ENCODE measurements around the gene RBMY1D.
"Not testable (repeated sequence)": the region's sequence is repeated elsewhere in the genome, so short reads cannot be mapped to it uniquely, and the experiment has no call there.

The RBMY1D gene

DNA sequence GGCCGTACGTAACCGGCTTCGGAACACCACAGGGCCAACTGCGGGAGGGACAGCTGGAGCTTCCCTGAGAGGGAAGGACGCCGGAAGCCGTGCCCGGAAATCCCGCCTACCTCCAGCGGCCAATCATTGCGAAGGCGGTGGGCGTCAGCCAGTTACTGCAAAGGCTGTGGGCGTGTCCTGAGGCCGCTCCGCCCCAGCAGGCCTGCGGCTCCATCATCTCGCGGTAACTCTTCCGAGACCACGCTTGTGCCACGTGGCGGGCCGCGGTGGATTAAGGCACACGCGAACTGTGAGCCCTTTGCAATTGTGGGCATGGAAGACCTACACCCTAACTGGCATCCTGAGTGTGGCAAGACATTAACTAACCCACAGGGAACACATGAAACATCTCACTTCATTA lies at the start of gene RBMY1D:
Gene RBMY1D, minus strand, starts transcription at position 101 of the 400 bp plus-strand sequence. CDS start 2,013 bp downstream, outside the sequence.
- DNase-seq = not testable (repeated sequence)

GRCh38 chrY:21917932-21918331 lies 23.6 kb upstream of the RBMY1D start, which contains the start of gene RBMY1E:
Gene RBMY1E (minus strand): TSS chrY:21918032. CDS start chrY:21916054, 1,978 bp downstream.
- DNase-seq = not testable (repeated sequence)

DNA sequence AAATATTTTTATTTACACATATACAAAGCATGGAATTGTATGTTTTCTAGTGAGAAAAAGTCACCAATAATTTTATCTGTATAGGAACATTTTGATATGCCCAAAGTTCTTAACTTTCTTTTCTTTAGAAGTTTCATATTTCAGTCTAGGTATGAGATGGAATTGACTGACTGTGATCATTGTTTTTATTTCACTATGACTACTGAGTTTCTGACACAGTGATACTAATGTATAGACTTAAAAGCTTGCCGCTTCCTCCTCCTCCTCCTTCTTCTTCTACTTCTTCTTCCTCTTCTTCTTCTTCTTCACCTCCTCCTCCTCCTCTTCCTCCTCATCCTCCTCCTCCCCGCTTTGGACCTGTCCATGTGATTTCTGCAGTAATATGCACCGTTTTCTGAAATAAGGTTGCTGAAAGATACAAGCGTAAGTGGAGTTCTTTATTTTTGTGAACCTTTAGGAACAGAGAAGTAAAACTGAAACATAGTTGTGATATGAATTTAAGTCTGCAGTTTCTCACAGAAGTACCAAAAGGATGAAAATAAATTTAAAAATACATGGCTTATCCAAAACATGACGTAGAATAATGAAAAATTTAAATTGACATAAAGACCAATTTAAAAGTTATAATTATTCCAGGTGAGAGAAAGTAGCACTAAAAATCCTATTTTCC lies 24.8 kb downstream of the RBMY1D start:
- DNase-seq = not testable (repeated sequence)

DNA sequence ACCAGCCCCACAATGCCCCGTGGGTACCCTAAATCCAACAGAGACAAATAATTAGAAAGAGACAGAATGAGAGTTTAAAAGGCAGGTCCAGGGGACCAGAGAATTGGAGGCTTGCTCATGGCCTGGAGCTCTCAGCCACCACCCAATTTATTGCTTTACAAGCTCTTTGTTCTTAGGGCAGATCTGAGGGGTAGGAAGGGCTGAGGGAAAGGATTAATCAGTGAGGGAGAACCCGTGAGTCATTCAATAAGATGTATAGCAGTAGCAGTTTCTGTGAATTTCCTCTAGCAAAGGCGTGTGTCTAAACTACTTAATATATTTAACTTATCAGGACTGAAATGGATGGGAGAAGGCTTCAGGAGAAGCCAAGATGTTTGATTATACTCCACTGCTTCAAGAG lies 48.8 kb downstream of the RBMY1D start:
- DNase-seq = no peak

DNA sequence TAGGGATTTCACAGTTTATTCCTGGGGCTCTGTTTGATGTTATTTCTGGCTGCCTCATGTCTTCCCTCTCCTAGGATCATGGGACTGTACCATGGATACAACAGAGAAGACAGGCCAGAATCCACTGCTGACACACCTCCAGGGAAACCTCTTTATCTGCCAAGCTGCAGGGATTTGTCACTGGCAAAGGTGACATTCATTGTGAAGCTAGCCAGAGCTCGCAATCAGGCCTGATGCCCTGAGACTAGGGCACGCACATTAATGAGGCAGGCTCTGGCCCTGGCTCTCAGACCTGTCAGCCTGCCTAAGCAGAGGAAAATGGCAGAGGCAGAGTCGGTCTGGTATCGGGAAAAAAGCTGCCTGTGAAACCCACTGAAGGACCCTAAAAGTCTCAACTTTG lies 52.2 kb downstream of the RBMY1D start:
- no peak for DNase-seq

- DNase-seq = no peak
Measured at GRCh38 chrY:21839489-21839888, 54.8 kb downstream of the RBMY1D start.

DNA sequence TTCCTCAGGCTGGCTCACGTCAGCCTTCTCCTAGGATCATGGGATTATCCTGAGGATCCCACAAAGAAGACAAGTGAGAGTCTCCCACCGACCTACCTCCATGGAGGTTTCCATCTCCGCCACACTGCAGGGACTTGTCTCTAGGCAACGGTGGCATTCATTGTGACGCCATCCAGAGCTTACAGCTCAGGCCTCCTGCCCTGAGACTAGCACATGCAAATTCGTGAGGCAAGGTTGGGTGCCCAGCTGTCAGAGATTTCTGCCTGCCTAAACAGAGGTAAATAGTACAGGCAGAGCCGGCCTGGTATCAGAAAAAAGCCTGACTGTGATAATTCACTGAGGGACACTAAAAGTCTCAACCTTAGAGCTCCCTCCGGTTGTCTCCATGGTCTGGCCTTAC lies 58.0 kb downstream of the RBMY1D start:
- DNase-seq = no peak

DNA sequence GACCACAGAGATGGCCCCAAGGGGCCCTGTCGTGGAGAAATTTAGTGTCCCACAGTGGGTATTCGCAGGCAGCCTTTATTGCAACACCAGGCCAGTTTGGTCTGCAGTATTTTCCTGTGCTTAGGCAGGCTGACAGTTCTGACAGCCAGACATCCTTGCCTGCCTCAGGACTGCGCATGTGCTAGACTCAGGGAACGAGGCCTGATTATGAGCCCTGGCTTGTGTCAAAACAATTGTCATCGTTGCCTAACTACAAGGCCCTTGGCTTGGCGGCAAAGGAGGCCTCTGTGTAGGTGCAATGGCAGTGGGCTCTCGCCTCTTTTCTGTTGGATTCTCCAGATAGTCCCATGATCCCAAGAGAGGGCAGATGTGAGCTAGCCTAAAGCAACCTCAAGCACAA lies 59.3 kb downstream of the RBMY1D start:
- DNase-seq = no peak

All from CD4-positive, alpha-beta T cell treated with Interleukin-10 for 1 hour (primary cell).